Stimulated activated CD4-positive, alpha-beta T cell treated with anti-CD3 and anti-CD28 coated beads, Interleukin-4, amount 100 ng/mL, for 24 hours (primary cell): ENCODE data around the gene RBM17.
"Not testable (repeated sequence)": the region's sequence is repeated elsewhere in the genome, so short reads cannot be mapped to it uniquely, and the experiment has no call there.

Experiments used
- DNase-seq: peaks from one replicate; pipeline ENCODE4 v3.0.0-alpha.2; 2020

RBM17 gene

DNA sequence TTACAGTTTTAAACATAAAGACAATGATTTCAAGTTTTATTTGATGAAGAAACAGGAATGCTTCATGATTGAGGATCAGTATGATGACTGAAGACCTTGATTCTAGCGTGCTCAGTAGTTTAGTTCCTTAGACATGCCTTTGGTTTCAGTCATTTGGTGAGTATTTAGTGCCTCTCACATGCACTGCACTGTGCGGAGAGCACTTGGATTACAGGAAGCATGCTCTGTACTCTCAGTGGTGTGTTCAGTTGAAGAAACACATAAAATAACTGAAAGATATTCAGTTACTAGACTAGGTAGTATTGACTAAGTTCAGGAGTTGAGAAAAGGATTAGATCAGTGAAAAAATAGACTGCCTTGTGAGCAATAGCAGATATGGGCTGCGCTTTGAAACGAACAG lies 25.5 kb downstream of the RBM17 start:
- DNase-seq, result no peak

DNA sequence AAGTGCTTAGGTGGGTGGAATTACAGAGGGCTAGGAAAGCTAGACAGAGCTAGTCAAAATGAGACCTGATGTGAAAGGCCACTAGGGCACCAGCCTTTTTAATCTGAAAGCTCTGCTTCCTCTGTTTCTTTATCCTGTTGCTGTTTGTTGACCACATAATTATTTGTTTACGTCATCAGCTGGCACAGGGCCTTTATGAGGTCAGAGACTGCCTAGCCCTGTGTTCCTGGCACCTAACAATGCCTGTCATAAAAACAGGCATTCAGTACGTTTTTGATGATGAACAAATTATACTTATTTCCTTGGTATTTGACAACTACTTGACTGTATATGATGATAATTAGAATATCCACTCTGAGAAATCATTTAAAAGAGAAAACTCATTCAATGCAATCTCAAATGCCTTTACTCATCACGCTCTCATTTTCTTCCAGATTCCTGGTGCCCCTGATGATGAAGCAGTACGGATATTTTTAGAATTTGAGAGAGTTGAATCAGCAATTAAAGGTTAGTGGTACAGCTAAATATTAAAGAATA lies 26.0 kb downstream of the RBM17 start:
- DNase-seq, result no peak

DNA sequence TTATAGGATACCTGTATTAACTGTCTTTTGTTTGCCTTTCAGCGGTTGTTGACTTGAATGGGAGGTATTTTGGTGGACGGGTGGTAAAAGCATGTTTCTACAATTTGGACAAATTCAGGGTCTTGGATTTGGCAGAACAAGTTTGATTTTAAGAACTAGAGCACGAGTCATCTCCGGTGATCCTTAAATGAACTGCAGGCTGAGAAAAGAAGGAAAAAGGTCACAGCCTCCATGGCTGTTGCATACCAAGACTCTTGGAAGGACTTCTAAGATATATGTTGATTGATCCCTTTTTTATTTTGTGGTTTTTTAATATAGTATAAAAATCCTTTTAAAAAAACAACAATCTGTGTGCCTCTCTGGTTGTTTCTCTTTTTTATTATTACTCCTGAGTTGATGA lies 26.6 kb downstream of the RBM17 start:
- DNase-seq, result no peak

DNA sequence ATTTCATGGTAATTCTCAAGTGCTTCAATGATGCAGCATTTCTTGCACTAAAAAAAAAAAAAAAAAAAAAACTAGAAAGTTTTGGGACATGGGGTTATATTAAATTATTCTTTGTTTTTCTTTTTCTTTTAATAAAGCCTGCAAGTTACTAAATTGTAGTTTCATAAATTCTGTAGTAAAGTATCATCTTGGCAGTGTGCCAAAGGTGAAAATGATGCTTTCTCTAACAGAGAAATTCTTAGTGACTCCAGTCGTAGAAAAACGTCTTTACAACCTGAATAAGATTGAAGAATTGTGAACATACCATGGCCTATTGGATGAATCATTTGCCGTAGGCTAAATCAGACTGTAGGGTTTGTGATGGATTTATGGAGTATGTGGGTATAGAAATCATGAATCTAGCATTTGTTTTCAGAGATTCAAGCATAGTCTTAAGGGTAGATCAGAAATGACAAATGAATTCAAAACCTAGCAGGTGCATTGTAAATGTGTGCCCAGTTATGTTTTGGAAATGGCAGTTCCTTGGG lies 27.1 kb downstream of the RBM17 start:
- DNase-seq, result no peak

DNA sequence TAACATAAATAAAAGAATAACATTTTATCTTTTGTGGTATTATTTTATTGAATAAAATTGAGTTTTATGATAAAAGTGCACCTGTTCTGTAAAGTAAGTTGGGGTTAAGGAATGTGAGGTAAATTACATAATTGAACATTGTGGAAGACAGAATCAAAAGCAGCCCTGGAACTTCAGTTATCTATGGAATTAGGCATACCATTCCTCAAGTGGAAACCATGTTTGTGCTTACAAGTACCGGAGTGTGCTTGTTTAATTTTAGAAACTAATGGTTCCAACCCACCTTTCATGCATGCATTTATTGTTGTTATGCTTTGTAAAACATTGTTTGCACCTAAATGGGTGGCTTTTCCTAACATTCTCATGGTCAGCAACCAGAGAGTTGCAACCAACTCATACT lies 28.0 kb downstream of the RBM17 start:
- no peak for DNase-seq

DNA sequence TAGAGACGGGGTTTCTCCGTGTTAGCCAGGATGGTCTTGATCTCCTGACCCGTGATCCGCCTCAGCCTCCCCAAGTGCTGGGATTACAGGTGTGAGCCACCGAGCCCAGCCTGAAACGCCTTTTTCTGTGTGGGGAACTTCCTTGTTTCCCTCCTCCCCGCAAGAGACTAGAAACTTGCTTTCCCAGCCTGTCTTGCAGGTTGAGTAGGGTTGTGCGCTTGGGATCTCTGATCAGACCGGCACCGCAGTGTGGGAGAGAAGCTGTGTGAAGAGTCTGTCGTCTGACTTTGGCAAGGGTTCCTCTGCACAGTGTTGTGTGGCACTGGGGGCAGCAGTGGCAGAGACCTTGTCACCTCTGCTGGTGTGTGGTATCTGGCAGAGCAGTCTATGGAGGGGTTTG lies 28.9 kb downstream of the RBM17 start:
- DNase-seq, result no peak

DNA sequence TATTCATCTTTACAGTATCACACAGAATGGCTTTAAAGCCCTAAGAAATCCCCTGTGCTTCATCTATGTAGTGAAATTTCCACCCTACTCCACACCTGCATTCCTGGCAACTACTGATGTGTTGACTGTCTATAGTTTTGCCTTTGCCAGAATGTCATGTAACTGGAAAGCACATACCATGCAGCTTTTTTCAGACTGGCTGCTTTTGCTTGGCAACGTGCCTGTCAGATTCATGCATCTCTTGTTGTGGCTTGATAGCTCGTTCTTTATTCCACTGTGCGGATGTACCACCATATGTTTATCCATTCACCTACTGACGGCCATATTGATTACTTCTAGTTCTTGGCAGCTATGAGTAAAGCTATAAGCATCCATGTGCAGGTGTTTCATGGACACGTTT lies 30.6 kb downstream of the RBM17 start:
- no peak for DNase-seq

DNA sequence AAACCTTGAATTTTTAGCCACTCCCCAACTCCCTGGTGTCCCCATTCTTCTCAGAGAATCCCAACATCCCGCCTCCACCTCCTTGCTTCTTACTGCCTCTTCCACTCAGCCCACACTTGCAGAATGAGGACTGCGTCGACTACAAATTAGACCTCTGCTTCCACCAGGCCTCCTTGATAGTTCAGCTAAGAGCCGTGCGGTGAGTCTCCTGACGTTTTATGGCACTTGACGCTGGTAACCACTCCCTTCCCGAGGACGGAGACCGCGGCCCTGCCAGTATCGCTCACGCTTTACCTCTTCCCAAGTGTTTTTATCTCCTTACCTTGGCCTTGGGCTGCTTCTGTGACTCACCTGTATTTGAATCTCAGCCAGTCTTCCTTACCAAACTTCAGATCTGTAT lies 31.1 kb downstream of the RBM17 start:
- no peak for DNase-seq

DNA sequence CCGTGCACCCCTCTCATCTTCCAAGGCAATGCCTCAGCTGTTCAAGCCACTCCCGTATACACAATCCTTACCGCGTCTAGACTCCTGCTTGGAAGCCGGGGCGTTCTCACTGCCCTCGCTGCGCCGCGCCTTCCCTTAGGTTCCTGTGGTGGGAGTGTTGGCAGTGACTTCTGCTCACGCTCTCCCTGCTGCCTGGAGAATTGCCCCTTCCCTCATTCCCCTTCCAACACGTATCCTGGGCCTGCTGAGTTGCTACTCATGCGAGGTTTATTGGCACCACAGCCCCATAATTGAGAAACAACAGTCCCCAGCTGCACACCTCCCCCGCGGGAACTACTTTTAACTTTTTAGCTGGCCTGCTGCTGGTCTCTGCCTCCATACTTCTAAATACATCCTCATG lies 31.9 kb downstream of the RBM17 start:
- DNase-seq, result no peak

DNA sequence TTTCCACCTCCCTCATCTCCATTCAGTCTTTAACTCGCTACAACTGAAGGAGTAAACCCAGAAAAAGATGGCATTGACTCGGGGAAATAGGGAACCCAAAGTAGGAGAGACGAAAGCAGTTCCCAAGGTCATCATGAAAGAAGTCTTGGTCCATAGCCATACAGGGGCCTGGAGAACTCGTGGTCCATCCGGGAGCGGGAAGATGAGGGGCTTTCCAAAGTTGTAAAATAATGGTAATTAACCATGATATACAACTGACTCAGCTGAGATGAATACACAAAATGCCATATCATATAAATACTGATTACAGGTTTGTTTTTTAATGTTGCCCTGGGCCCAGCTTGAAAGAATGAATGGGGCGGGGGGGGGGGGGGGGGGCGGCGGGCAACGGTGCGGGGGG lies 32.3 kb downstream of the RBM17 start:
- DNase-seq, result no peak

DNA sequence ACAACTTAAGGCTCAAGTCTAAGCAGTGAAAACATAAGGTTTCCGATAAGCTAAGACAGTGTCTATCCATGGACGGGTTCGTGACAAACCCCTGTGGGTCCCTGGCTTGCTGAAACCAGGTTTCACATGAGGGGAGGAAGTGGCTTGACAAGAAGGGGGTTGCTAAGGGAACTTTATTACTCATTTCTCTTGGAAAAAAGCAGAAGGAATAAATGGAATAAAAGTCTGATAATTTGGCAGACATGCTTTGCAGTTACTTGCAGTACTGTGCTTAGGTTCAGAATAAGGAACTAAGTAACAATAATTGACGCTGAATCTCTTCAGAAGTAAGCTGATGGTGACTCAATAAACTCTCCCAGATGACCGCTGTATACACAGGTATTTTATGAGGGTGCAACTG lies 34.7 kb downstream of the RBM17 start:
- DNase-seq, result no peak

DNA sequence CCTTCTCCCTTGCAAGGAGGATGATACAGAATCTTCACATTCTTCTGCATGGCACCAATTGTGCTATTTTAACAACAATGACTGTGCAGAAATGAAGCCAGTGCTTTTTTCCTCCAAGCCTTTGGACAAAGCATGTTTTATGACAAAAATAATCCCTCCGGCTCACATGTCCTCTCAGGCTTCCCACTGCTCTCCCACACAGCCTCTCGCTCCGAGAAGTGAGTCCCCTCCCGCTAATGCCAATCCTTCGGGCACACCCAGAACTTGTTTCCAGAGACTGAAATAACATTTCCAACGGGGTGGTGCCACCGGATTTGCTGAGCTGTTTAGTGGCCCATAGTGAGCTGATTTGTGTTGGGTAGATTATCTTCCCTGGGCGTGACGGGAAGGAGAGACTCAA lies 35.8 kb downstream of the RBM17 start:
- no peak for DNase-seq

DNA sequence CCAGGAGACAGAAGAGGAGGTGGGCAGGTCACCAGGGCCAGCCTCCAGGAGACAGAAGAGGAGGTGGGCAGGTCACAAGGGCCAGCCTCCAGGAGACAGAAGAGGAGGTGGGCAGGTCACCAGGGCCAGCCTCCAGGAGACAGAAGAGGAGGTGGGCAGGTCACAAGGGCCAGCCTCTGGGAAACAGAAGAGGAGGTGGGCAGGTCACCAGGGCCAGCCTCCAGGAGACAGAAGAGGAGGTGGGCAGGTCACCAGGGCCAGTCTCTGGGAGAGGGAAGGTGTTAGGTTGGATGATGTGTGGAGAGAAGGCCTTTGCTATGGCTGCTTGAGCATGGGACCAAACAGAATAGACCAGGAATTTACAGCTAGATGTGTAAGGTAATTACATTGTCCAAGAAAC lies 38.6 kb downstream of the RBM17 start:
- DNase-seq, result not testable (repeated sequence)

DNA sequence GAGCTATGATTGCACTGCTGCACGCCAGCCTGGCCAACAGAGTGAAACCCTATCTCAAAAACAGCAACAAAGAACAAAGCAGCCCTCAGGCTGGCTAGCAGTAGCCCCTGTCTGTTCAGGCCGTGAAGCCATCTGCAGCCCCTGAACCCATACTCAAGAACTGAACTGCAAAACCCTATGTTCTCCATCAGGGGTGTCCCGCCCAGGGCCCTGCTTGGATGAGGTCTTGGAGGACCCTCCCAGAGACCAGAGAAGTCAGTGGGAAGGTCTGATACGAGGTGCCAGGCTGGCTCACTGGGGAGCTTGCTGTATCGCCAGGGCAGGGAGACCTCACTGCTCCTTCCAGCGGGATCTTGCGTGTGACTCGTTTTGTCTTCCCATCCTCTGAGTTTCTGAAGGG lies 39.3 kb downstream of the RBM17 start:
- DNase-seq, result no peak

DNA sequence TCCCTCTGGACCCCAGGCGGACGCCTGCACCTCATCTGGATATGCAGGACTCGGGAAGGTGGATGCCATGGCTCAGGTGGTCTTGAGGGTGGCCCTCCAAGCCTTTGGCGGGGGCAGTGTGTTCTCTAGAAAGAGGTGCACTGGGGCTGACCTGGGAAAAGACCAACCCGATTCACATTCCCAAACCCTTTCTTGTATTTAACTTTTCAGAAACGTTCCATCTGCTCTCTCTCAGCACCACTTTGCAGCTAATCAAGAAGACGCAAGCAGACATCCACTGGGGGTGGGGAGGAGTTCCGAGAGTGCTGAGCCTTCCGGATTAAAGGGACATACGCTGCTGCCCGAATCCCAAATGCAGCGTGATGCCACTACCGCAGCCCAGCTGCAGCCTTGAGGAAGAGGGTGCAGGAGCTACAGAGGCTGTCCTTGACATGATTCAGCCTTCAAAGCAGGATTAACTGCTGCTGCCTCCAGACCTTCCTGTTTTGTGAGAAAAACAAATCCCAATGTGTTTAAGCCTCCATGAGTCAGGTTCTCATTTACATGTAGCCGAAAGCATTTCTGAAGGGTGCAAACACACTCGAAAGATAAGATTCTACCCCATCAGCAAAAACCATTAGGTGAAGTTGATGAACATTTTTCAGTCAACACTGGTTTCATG lies 39.9 kb downstream of the RBM17 start:
- no peak for DNase-seq

DNA sequence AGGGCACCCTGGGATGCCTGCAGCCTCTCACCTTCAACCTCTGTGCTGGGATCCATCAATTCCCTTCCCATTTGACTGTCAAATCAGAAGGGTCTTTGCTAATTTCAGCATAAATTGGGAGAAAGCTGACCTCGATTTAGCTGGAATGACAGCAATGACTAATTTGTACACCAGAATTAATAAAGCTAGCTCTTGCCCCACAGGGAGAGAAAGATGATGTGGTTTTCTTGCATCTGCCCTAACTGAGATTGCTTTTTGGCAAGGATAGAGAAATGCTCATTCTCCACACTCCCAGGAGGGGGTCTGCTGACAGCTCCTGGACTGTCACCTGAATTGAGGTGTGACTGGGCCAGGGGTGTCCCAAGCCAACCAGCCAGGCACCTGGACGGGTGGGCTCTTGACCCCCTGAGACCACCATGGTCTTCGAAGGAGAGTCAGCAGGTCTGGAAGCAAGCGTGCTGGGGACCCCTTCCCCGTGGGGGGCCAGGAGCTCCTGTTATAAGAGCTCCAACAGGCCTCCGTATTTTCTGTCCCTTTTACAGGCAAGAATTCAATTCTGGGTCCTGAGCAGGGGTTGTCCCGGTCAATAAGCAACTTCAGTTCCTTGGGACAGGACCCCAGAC lies 42.1 kb downstream of the RBM17 start:
- no peak for DNase-seq

DNA sequence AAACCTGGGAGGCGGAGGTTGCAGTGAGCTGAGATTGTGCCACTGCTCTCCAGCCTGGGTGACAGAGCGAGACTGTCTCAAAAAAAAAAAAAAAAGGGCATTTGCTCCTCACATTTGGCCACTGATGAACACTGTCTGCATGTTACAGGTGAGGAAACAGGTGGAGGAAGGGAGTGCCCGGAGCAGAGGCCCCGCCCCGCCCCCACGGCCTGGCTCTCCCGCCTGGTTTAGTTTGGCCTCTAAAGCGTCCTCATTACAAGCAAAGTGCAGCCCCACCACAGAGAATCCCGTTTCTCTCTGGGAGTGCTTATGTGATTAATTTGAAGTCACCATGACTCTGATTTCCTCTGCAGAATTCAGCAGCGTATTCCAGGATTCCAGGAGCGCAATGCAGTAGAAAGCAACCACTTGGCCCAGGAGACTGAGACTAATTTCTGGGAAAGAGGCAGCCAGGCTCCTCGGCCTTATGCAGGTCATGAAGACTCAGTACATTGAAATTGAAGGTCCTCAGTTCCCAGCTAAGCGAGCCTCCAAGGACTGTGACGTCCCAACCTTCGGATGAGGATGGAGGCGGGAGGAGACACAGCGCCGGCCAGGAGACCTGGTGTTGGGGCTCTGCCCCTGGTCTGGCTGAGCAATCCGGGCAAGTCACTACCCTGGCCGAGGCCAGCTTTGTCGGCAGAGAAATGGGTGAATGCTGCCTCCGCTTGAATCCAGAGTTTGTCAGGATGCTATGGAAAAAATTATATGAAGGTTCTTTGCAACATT lies 44.7 kb downstream of the RBM17 start:
- no peak for DNase-seq

DNA sequence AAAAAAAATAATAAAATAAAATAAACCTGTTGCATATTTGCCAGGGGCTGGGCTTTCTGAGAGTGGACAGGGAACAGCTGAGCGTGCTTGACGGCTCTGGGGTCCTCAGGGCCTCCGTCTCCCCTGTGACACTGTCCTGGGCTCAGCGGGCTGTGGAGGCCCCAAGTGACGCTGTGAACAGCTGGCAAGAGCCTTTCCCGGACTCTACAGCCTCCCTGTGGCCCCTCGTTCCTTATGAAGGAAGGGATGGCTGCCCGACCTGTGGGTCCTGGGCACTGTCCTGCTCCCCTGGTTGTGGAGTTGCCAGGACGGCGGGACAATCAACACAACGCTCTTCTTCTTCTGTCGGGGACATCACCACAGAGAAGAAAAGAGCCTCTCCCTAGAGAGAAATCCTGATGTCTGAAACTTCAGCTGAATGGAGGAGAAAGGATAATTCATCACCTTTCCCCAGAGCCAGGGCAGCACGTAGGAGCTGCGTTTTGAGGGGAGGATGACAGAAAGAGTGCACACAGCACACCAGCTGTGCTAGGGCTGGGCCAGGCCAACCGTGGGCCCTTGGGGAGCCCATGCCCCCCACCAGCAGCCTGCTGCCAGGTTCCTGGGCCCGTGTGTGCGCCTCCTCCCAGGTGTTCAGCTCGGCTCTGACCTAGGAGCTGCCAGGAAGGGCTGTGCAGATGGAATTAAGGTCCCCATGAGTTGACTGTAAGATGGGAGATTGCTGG lies 45.4 kb downstream of the RBM17 start:
- DNase-seq, result no peak

DNA sequence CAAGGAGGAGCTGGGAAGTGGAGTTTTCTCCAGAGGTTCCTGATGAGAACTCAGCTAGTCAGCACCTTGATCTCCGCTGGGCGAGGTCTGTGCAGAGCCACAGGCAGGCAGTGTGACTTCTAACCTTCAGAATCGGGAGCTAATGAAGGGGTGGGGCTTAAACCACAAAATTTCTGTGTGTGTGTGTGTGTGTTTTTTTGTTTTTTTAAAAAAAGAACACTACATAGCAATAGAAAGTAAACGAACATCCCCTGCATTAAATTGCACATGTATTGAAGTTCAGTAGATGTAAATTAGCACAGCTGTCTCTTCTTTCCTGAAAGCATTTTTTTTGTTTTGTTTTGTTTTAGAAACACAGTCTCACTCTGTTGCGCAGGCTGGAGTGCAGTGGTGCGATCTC lies 46.2 kb downstream of the RBM17 start:
- no peak for DNase-seq

DNA sequence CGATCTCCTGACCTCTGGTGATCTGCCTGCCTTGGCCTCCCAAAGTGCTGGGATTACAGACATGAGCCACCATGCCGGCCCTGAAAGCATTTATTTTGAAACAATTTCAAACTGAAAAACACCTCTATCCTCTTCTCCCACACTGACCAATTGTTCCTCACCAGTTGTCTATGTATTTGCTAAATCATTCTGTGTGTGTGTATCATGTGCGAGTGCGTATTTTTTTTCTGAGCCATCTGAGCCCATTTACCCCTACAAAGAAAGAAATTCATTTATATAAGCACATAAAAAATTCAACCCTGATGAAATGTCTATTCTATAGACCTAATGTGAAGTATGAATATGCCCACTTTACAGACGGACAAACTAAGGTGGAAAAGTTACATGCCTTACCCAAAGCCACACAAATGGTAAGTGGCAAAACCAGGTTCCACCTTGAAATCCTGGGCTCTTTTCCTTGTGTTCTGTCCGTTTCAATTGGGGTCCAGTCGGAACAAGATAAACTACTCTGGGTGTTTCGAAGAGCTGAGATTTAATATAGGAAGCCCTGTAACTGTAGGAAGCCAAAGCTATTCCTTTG lies 46.8 kb downstream of the RBM17 start:
- DNase-seq, result no peak

DNA sequence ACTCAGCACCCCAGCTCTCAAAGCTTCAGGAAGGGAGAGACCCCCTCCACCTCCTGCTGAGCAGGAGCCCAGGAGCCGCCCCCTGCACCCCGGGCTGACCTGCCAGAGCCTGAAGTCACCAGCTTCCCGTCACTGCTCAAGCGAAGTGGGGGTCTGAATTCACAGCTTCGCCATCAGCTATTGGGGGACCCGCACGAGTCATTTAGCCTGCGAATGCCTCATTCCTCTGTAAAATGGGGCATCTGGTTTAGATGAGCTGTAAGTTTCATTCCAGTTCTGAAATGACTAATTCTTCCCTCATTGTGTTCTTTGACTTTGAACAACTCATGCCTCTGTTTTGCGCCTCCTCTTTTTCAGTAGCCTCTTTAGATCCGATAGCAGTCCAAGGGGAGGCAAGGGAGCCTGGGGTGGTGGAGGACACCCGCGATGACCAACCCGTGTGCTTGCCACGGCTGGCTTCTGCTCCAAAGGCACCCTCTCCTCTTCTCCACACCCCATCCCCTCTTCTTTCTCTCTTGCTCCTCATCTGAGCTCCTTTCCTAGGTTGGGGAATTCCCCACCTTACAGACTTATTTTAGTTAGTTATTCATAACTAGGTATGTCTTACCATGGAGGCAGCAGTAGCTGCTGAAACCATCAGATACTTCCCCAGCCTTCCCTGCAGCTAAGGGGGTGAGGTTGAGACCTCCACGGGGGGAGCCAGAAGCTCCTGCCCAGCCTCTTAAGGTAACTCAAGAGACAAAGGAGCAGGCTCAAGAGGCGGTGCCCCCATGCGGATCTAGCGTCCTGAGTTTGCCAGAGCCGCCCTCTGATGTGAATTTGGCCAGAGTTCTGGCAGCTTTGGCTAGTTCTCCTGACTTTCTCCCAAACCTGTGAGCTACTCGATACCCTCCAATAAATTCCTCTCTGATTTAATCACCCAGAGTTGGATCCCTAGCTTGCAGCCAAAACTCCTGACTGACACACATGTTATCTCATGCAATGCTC lies 47.7 kb downstream of the RBM17 start:
- DNase-seq, result peak; percentile 79

DNA sequence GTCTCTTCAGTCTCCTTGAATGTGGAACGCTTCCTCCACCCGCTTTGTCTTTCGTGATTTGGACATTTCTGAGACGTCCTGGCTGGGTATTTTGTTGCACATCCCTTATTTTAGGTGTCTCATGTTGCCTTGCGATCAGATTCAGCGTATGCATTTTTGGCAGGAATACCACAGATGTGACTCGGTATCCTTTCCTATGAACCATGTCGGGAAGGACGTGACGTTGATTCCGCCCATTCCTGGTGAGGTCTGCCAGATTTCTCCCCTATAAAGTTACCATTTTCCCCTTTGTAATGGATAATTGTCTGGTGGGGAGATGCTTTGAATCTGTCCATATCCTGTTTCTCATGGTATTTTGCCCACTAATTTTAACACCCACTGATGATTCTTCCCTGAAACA lies 49.6 kb downstream of the RBM17 start:
- no peak for DNase-seq
